Body of pancreas (tissue), 4 donors: ENCODE data around the gene OR2J3.

Experiments used
- POLR2A ChIP-seq, 3 donors: fragments of 450-650 bp; IDR thresholded peaks; one replicate each; pipeline ENCODE4 v1.6.1; 2016; ENCODE audit warnings: antibody characterized with exemption in 3 of 3, mild to moderate bottlenecking in 2 of 3
- TF ChIP-seq, protein P1 (sequence below), 7 experiments: fragments of 450-650 bp in 4 of 7; fragments of 200-600 bp in 3 of 7; sonication (generic) in 3 of 7; IDR thresholded peaks; one replicate each; pipeline ENCODE4 v1.5.1; 2016 to 2019; ENCODE audit warnings: antibody characterized with exemption in 7 of 7

DNA sequence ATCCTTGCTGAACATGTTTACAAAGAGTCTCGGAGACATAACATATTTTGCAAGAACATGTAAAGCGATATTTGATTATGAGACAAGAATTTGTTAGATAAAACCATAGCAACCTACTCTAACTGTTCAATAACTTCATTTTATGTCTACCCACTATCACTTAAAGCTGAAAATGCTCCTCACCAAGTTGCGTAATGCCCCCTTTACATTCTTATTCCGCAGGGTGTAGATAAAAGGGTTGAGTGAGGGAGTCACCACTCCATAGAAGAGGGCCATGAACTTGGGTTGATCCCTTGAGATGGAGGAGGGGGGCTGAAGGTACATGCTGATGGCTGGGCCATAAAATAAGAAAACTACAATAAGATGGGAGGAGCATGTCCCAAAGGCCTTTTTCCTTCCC is 29.9 kb downstream of the OR2J3 start:
- TF ChIP-seq, protein P1, sequence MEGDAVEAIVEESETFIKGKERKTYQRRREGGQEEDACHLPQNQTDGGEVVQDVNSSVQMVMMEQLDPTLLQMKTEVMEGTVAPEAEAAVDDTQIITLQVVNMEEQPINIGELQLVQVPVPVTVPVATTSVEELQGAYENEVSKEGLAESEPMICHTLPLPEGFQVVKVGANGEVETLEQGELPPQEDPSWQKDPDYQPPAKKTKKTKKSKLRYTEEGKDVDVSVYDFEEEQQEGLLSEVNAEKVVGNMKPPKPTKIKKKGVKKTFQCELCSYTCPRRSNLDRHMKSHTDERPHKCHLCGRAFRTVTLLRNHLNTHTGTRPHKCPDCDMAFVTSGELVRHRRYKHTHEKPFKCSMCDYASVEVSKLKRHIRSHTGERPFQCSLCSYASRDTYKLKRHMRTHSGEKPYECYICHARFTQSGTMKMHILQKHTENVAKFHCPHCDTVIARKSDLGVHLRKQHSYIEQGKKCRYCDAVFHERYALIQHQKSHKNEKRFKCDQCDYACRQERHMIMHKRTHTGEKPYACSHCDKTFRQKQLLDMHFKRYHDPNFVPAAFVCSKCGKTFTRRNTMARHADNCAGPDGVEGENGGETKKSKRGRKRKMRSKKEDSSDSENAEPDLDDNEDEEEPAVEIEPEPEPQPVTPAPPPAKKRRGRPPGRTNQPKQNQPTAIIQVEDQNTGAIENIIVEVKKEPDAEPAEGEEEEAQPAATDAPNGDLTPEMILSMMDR (IDR thresholded peaks at IDR 0.05): no peak
- no peak for TF ChIP-seq POLR2A (IDR thresholded peaks at IDR 0.05)
